ENCODE measurements around the gene MGAT5. TPM values are rescaled to one million over a fixed set of nuclear protein-coding genes. Genes with fewer than 3 reads are reported as not detected.
A peak's percentile ranks its signal among the peaks of the same experiment; 100 is the strongest.

The MGAT5 gene
- total RNA-seq, 4 donors from 2014 or later, result 34.1 to 47.5 (median 42.6) TPM

DNA sequence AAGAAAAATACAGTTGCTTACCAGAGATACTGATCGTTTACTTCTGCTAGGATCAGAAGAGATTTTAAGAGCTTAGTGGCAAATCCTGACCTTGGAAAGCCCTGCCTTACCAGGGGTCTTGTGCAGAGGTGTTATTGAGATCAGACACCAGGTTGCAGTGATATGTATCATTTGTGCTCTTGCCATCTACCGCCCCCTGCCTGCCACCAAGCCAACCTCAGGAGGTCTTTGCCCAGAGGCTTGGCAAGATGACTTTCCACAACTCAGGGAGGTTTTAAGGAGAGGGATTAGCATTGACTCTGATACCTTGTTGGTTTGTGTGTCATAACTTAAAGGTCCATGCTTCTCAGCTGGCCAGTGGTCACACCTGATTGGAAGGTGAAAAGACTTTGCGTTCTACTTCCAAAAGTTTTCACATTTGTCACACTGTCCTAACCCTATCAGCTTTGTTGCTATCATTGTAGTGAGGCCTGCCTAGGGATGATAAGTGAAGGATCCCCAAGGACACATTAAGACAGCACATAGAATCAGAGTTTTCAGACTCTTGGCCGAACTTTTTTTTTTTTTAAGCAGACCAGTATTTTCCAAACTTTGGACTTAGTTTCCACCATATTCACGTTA lies 46.2 kb upstream of the MGAT5 start:
- Histone ChIP-seq H3K36me3 (no peaks in the 10 kb centered on the region), H3K9me3 (no peaks in the 10 kb centered on the region), H3K27ac (no peak overlapping the region), H3K4me3 (no peak overlapping the region), H3K4me1 (peaks cover 0 to 39% (median 22%) of the 10 kb centered on the region in 4 donors), H3K27me3 (no peaks in the 10 kb centered on the region)
- TF ChIP-seq POLR2A (IDR thresholded peaks at IDR 0.05) (no peak), EP300 (IDR thresholded peaks at IDR 0.05) (no peak)
- TF ChIP-seq, protein P1, sequence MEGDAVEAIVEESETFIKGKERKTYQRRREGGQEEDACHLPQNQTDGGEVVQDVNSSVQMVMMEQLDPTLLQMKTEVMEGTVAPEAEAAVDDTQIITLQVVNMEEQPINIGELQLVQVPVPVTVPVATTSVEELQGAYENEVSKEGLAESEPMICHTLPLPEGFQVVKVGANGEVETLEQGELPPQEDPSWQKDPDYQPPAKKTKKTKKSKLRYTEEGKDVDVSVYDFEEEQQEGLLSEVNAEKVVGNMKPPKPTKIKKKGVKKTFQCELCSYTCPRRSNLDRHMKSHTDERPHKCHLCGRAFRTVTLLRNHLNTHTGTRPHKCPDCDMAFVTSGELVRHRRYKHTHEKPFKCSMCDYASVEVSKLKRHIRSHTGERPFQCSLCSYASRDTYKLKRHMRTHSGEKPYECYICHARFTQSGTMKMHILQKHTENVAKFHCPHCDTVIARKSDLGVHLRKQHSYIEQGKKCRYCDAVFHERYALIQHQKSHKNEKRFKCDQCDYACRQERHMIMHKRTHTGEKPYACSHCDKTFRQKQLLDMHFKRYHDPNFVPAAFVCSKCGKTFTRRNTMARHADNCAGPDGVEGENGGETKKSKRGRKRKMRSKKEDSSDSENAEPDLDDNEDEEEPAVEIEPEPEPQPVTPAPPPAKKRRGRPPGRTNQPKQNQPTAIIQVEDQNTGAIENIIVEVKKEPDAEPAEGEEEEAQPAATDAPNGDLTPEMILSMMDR (IDR thresholded peaks at IDR 0.05), result peak; percentile 26 to 58 (median 50)
- peak; percentile 17 to 33 for DNase-seq (ENCODE audit: low spot score in 2 of 2)
- 63 to 64% methylated on average over 5 of the region's 5 CpGs for WGBS, 2 donors

DNA sequence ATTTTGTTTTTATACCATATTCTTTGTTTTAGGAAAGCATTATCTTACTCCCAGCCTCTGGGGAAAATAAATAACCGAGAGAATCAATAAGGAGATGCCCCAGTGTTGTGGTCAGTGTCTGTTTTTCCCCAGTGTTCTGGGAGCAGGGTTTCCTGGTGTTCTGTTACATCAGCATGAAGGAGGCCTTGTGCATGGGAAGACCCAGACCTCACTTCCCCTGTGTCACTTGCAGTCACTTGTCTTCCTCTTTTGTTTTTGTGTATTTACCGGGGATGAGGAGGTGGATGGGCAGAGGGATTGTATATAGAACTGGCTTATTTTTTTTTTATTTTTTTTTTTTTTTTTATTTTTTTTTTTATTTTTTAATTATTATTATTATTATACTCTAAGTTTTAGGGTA lies 45.0 kb upstream of the MGAT5 start:
- 68 to 73% methylated on average over 2 of the region's 2 CpGs for WGBS, 2 donors
- no peak for DNase-seq (ENCODE audit: low spot score in 2 of 2)
- TF ChIP-seq, protein P1 (IDR thresholded peaks at IDR 0.05), result no peak
- peak in 1 of 2 donors; percentile 51 for TF ChIP-seq EP300 (IDR thresholded peaks at IDR 0.05)

DNA sequence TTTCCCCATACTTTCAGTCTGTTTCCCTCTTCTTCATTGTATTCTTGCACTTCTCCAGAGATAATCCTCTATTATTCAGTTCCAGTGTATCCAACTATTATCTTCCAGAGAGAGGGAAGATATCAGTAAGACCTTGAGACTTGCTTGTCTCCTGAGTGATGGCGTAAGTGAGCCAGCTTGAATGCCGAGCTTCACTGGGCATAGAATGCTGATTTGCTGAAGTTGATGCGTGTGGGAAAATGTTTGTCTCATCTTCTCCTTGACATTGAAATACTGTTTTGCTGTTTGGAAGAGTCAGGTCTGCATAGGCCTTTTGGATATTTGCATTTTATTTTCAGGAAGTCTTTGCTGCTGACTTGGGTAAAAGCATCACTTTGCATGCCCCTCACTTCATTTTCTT lies 41.1 kb upstream of the MGAT5 start:
- TF ChIP-seq POLR2A (IDR thresholded peaks at IDR 0.05) (no peak), EP300 (IDR thresholded peaks at IDR 0.05) (no peak)
- TF ChIP-seq, protein P1 (IDR thresholded peaks at IDR 0.05), result no peak
- Histone ChIP-seq H3K27me3 (no peaks in the 10 kb centered on the region), H3K4me1 (peaks cover 0 to 10% (median 3%) of the 10 kb centered on the region in 4 donors), H3K36me3 (no peaks in the 10 kb centered on the region), H3K9me3 (no peaks in the 10 kb centered on the region), H3K4me3 (no peak overlapping the region), H3K27ac (no peak overlapping the region)
- DNase-seq (ENCODE audit: low spot score in 2 of 2), result no peak
- WGBS, 2 donors, result 91 to 97% methylated on average over 3 of the region's 3 CpGs

More for the DNA sequence above, 45.0 kb upstream of the MGAT5 start:
- H3K36me3 ChIP-seq, result no peaks in the 10 kb centered on the region
- no peaks in the 10 kb centered on the region for H3K27me3 ChIP-seq
- H3K27ac ChIP-seq, result no peak overlapping the region
- no peak overlapping the region for H3K4me3 ChIP-seq
- no peaks in the 10 kb centered on the region for H3K9me3 ChIP-seq
- peaks cover 0 to 39% (median 22%) of the 10 kb centered on the region in 4 donors for H3K4me1 ChIP-seq

DNA sequence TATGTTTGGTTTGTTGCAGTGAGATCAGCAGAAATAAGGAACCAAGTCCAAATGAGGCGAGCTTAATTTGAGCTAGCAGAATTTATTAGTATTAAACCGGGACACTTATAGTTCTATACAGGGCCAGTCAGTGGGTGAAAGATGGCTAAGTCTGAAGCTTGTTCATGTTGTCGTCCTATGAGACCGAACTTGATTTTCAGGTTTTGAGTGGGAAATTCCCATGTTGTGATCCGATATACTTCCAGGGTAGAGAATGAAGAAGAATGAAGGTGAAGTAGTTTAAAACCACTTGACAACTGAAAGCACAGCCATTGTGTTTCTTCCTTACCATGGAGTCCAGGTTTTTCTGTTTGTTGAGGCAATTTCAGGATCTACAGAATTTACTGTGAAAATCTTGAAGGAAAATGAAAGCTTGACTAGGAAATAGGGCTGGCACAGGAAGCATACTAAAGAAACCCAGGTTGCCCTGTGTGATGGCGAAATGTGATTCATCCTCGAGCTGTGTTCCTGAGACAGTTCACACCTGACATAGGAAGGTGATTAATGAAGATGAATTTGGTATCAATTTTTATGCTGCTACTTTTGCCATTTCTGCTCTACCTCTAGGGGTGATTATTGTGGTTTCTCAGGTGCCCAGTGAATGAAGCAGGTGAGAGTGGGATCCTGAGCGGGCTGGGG lies 37.6 kb upstream of the MGAT5 start:
- no peak overlapping the region for H3K27ac ChIP-seq
- 91 to 97% methylated on average over 8 of the region's 8 CpGs for WGBS, 2 donors
- H3K9me3 ChIP-seq, result no peaks in the 10 kb centered on the region

More for the DNA sequence above, 37.6 kb upstream of the MGAT5 start:
- Histone ChIP-seq H3K36me3 (no peaks in the 10 kb centered on the region), H3K4me1 (peaks cover 0 to 29% (median 11%) of the 10 kb centered on the region in 4 donors), H3K4me3 (no peak overlapping the region), H3K27me3 (no peaks in the 10 kb centered on the region)
- no peak for TF ChIP-seq POLR2A (IDR thresholded peaks at IDR 0.05)
- TF ChIP-seq, protein P1 (IDR thresholded peaks at IDR 0.05), result no peak
- TF ChIP-seq EP300 (IDR thresholded peaks at IDR 0.05), result no peak
- DNase-seq (ENCODE audit: low spot score in 2 of 2), result no peak
